HG02870 (cell line): ENCODE data around the gene TNFRSF13B.
"Not testable (repeated sequence)": the region's sequence is repeated elsewhere in the genome, so short reads cannot be mapped to it uniquely, and the experiment has no call there.

Experiments
- ATAC-seq: cut with Tn5 transposase; IDR thresholded peaks from one replicate; pipeline ENCODE4 v1.9.1; 2021; ENCODE audit warnings: mild to moderate bottlenecking, moderate library complexity; ENCODE audit not compliant: unreplicated experiment

Gene TNFRSF13B

DNA sequence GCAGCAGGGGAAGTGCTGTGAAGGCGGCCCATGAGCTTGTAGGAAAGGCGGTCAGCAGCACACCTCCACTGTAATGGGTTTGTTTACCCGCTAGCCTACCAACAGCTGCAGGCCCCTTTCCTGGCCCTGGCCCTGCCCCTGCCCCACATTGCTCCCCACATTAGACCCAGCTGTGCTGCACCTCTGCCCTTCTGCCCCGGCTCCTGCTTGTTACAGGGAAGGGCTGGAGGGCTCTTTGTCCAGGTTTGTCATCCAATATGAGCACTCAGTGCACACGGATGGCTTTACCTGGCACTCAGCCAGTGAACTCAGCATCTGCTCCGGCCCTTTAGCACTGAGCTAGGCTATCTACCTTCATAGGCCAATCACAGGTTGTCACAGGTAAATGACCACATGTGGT is 36.0 kb upstream of the TNFRSF13B start:
- not testable (repeated sequence) for ATAC-seq

DNA sequence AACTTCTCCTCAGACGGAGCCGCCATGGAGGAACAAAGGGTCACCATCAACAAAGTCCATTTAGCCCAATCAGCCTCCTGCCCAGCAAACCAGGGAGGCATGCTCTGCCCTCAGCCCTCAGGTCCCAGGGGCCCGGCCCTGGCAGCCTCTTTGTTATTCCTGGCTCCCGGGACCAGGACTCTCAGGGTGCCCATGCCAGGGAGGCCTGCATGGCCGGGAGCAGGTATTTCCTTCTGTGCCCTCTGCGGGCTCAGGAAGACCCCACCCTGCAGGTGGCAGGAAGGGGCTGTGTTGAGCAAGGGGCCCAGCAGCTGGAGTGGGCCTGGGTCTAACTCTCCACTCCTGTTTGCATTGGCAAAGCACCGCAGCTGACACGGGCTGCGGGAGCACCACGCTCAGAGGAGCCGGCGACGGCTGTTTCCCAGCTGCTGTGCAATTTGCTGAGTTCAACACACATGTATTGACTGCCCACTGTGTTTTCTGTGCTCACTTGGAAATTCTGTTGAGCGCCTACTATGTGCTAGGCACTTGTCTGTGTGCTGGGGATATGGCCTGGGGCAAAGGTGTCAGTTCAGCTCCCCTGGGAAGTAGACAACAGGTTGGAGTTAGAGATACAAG is 33.2 kb upstream of the TNFRSF13B start:
- ATAC-seq, result not testable (repeated sequence)

DNA sequence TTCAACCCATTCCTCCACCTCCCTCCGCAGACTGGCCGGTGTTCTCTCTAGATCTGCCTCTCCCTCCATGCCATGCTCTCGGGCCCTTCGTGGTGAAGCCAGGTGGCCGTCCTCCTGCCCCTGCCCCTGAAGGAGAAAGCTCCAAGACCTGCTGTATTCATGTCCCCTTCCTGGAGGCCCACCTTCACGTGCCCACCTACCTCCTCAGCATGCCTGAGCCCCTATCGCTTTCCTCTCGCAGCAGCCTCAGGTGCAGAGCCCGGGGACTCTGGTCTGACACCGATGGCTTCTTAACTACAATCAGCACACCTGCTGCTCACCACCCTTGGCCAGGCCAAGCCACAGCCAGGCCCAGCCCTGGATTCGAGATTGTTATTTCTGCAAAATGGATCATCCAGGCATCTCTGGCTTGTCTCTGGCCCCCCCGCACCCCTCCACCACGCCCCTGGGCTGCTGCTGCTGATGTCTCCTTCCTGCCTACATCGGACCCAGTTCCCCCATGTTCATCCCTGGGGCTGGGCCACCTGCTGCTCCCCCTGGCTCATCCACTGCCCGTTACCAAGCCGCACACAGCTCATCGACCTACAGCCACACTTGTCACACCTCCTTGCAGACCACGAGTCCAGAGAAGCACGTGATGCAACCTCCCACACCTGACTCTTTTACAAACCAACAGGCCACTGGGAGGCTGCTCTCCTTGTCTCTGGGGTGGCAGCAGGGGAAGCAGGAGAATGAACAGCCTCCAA is 32.5 kb upstream of the TNFRSF13B start:
- no peak for ATAC-seq

DNA sequence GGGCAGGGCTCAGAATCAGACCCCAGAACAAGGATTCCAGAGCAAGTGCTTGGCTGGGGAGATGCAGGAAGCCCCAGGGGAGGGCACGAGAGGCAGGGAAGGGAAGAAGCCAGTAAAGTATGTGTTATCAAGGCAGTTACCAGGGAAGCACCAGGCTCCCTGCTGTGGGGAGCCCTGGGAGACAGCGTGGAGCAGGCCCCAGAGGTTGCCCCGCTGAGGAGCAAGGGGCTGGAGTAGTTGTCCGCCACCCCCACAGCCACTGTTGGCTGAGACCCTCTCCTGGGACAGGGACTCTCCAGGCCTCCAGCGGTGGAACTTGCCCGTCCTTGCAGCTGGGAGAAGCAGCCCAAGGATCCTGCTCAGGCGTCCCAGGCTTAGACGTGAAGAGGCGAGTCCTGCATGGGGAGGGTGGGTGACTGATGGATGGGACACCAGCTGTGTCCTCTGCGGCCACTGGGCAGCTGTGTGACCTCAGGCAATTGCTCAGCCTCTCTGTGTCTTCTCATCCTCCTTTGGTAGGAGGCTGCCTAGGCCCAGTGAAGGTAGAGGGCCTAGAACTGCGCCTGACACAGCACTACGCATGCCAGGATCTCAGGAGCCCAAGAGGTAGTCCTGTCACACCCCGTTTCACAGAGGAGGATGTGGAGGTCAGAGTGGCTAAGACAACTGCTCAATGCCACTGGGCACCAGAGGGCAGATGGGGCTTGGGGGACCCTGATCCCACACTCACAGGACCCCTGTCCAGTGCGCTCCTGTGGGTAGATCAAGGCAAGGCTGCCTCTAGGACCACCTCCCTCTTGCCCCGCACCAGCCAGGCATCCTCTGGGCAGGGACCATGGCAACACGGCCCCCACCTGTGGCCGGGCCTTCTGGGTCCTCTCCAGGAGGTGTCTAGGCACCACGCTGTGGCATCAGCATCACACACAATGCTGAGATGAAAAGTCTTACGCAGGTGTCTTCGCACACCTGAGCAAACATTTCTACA is 31.1 kb upstream of the TNFRSF13B start:
- ATAC-seq, result not testable (repeated sequence)

DNA sequence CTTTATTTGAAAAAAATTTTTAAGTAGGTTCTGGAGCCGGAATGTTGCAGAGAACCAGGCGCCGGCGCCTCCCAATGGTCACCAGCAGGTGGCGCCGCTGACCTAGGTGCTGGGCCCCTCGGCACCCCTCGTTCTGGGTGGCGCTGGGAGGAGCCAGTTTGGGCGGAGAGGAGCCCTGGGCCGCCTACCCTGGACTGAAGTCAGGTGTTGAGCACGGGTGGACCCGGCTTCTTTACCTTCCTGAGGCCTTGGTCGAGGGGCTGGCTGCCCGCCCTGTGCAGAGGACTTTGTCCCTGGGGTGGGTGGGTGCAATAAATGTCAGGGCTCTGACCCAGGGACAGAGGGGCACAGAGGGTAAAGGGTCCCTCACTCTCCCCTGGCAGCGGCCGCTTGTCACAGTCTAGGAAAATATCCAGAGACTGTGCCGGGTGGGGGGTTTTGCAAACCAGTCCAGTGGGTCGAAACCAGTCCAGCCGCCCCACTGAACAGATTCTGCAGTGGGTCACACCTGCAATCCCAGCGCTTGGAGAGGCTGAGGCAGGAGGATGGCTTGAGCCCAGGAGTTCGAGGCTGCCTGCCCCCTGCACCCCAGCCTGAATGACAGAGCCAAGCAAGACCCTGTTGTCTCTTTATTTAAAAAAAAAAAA is 30.1 kb upstream of the TNFRSF13B start:
- ATAC-seq, result no peak

DNA sequence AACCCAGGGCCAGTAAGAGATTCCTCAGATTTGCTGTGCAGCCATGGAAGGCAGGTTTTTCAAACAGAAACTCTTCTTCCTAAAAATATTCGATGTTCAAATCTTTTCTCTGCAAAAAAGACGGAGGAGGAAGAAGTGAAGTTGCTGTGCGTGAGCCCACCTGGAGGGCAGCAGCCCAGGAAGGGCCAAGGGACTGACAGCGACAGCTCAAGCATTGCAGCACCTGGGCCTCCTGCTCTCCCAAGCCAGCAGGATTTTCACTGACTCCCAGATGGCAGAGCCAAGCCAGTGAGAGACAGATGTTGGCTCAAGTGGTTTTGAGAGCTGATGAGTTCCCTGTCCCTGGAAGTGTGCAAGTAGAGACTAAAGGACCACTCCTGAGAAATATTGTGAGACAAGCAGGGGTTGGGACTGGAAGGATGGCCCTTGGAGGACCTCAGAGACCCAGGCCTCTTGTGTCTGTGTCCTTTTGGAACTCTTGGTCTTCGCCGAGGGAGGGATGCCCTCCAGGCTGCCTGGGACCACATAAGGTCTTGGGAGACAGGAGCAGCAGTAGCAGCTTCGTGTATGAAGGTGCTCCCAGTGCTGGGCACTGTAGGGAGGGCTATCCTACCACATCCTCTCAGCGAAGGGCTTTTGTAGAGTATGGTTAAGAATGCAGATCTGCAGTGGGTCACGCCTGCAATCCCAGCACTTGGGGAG is 29.3 kb upstream of the TNFRSF13B start:
- ATAC-seq, result no peak

DNA sequence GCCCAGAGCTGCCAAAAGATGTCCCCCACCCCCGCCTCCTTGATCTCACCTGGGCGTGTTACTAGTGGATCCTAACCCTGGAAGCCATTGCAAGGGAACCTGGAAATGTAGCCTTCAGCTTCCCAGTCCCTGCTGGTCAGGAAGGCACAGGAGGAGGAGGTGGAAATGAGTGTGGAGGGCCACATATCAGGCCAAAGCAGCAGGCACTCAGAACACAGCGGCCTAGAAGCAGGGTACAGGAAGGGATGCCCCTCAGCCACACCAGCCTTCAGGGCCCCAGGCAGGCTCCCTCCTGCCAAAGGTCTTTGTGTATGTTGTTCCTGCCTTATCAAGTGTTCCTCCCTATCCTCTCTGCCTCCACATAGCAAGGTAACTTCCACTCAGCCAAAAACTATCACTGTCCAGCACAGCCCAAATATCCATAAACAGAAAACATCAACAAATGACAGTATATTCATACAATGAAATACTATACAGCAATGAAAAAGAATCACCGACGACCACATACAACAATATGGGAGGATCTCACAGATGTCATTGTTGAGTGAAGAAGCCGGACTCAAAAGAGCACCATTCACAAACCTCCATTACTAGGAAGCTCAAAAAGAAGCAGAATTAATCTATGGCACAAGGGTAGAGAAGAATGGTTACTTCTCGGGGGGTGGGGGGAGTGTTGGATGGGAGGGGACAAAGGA is 28.2 kb upstream of the TNFRSF13B start:
- no peak for ATAC-seq

DNA sequence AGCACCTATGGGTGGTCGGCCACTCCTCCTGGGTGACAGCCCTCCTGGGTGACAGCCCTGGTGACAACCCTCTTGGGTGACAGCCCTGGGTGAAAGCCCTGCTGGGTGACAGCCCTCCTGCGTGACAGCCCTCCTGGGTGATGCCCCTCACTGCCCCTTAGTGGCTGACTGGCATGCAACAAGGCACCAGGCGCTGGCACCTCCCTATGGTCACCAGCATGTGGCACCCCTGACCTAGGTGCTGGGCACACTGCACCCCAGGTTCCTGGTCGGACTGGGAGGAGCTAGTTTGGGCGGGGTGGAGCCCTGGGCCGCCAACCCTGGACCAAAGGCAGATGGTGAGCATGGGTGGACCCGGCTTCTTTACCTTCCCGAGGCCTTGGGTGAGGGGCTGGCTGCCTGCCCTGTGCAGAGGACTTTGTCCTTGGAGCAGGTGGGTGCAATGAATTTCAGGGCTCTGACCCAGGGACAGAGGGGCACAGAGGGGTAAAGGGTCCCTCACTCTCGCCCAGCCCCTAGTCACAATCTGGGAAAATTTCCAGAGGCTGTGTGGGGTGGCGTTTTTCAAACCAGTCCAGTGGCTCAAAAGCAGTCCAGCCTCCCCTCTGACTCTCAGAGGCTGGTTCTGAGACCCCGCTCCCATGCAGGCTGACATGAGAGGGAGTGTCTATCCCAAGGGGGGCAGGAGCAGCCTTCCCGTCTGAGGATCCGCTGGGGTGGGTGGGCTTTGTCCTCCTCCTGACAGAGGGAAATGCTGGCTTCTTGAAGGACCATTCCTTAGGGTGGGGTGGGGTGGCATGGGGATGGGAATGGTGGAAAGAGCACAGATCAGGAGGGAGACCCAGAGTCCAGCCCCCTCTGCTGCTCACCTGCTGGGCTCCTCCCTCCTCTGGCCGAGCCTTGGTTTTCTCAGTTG is 25.9 kb upstream of the TNFRSF13B start:
- no peak for ATAC-seq

DNA sequence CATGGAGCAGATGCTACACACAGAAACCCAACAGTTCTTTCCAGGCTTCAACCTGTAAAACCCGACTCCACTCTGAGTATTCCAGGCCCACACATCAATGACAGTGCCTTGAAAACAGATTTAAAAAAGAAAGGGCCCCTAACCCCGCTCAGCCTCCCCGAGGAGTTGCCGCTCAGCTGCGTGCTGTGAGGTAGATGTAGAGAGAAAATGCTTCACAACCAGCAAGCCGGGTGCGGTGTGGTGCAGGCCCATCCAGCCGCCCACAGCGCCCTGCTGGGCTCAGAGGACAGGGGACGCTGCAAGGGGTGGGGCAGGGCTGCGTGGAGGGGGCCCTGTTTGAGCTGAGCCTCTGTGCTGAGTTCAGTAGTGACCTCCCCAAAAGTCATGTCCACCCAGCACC is 24.8 kb upstream of the TNFRSF13B start:
- ATAC-seq, result not testable (repeated sequence)

DNA sequence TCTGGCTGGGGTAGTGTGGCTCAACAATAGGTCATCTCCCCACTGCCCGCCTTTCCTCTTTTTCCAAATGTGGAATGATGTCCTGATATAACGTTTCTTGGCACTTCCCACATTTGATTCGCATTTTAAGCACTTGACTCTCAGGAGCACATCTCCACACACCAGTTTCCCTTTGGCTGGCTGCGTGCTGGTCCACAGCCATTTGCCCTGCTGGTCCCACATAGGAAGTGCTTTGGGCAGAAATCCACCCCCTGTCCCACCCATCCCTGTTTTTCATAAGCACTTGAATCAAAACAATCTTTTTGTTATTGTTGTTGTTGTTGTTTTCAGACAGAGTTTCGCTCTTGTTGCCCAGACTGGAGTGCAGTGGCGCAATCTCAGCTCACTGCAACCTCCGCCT is 24.0 kb upstream of the TNFRSF13B start:
- ATAC-seq, result no peak

DNA sequence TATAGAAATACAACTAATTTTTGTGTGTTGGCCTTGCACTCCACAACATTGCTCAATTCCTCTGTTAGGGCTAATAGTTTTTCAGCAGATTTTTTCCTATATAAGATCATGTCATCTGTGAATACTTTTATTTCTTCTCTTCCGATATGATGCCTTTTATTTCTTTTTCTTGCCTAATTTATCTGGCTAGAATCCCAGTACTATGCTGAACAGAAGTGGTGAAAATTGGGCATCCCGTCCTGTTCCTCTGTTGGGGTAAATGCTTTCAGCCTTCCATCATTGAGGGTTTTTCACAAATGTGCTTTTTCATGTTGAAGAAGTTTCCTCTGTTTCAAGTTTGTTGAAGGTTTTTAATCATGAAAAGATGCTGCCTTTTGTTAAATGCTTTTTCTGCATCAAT is 22.7 kb upstream of the TNFRSF13B start:
- no peak for ATAC-seq

DNA sequence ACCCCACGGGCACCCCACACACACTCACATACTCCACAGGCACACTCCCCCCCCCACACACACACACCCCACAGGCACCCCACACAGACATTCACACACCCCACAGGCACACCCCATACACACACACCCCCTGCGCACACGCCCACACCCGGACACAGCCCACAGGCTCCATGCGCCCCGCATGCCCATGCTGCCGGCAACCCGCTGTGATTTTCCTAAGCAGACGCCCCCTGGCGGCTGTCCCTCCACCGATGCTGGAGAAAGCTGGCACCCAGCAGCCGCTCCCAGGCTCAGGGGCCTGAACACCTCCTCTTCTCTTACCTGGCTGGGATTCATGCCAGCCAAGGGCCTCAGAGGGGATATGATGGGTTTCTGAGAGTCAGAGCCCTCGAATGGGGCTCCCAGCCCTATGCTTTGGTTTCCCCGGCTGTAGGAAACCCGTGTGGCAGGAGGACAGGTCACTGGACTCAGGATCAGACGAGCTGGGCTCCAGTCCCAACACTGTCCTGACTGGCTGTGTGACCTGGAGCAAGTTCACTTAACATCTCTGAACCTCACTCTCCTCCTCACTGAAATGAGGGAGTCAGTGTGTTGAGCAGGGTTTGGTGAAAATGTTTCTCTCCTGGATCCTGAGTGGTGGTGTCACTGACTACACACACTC is 19.6 kb upstream of the TNFRSF13B start:
- ATAC-seq, result no peak

DNA sequence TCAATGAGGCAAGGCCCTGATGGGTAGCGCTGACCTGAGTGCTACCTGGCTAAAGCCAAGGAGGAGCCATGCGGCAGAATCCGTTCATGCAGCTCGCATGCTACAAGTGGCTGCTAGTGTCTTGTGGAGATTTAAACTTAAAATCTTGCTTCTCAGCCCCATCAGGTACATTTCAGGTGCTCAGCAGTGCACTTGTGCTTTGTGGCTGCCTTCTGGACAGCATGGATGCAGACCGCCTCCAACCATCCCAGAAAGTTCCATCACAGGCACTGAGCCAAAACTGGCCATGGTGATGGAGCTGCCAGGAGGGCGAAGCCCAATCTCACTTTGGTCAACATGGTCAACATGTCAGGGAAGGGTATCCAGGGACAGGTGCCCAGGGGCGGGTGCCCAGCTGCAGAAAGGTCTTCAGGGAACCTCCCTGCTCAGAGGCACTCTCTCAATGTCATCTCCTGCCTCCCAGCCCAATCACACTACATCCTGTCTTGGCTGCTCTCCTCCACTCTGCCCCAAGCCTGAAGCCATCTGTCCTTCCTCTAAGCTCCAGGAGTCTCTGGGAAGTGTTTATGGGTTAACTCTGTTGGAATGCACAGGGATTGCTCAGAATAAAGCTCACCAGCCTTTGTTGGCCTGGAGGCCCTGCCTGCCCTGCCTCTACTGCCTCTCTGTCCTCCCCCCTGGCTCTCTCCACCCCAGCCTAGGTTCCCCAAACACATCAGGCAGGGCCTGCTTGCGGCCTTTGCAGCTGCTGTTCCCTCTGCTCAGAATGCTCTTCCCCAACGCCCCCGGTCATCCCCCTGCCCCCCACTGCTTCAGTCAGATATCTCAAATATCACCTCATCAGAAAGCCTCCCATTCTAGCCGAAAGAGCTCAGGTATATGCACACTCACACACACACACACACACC is 18.3 kb upstream of the TNFRSF13B start:
- ATAC-seq, result no peak

DNA sequence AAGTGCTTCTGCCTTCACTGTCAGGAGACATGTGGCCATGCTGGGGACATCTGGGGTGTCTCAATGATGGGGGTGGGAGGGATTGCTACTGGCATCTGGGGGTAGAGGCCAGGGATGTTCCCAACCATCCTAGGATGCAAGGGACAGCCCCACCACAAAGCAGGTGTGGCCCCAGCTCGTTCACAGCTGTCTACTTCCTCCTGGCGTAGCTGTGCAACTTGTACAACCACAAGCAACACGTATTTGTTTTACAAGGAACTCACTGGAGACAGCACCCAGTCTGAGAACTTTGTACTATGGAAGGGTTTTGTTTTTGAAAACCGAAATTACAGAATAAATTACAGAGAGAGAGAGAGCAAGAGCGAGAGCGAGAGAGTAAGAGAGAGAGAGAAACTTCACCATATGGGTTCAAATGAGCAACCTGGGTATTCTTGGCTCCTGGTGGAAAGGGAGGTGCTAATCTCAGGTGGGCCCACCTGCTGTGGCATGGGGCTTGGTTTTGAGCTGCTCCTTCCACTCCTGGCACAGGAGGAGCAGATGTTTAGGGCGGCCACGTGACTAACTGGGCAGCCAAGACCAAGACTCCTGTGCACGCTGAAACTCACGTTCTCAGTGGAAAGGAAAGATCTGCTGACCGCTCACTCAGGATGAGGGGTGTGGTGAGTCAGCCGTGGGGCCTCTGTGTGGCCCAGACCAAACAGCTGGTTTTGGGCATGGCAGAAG is 17.5 kb upstream of the TNFRSF13B start:
- ATAC-seq, result peak; percentile 27

DNA sequence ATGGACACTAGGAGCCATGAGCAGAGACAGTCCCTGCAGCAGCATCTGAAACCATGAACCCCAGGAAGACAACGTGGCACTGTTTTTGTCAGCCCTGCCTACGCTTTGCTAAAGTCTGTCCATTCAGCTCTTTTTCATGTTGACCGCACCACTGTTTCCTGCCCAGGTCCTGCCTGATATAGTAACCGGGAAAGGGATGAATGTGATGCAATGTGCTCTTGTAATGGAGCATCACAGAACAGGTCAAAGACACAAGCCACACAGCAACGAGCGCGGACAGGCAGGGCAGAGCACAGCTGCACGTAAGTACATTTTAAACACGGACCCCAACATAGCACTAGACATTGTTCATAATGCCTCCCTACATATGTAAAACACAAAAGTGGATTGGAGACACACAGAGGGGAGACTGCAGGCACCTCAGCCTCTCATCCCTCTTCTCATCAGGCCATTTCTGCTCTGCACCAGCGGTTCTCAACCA is 16.9 kb upstream of the TNFRSF13B start:
- ATAC-seq, result peak; percentile 12

DNA sequence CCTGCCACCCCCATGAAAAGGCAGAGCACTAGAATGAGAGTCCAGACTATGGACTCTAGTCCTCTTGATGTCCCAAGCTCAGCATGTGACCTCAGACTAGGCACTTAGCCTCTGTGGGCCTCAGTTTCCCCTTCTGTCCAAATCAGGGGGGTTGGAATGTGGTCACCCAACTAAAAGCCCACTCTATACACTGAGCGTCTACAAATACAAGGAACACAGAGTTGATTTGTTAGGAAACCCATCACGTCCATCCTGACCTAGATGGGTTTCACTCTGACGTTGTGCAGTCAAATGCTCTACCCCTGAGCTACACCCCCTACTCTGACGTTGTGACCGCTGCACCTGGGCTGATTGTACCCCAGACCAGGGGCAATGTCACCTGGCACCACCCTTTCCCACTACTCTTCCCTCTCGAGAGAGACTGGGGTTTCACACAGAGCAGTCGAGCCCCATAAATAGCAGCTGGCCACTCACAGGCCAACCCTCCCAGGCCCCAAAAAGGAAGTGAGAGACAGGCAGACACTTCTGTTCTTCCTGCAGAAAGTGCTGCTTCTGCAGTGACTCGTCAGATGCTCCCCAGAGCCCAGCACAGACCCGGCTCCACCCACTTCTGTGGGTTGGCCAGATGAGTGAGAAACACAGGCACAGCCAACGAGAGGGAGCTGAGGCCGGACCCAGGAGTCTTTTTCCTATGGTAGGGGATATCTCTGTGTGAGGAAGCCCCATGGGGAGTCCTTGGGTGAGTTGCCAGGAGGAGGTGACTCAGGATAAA is 16.1 kb upstream of the TNFRSF13B start:
- peak; percentile 68 for ATAC-seq
